GM19455 (cell line): ENCODE results near the gene TNIP1.

Experiments used
- ATAC-seq: cut with Tn5 transposase; IDR thresholded peaks from one replicate; pipeline ENCODE4 v1.9.1; 2021; ENCODE audit not compliant: unreplicated experiment

Gene TNIP1, protein sequence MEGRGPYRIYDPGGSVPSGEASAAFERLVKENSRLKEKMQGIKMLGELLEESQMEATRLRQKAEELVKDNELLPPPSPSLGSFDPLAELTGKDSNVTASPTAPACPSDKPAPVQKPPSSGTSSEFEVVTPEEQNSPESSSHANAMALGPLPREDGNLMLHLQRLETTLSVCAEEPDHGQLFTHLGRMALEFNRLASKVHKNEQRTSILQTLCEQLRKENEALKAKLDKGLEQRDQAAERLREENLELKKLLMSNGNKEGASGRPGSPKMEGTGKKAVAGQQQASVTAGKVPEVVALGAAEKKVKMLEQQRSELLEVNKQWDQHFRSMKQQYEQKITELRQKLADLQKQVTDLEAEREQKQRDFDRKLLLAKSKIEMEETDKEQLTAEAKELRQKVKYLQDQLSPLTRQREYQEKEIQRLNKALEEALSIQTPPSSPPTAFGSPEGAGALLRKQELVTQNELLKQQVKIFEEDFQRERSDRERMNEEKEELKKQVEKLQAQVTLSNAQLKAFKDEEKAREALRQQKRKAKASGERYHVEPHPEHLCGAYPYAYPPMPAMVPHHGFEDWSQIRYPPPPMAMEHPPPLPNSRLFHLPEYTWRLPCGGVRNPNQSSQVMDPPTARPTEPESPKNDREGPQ

DNA sequence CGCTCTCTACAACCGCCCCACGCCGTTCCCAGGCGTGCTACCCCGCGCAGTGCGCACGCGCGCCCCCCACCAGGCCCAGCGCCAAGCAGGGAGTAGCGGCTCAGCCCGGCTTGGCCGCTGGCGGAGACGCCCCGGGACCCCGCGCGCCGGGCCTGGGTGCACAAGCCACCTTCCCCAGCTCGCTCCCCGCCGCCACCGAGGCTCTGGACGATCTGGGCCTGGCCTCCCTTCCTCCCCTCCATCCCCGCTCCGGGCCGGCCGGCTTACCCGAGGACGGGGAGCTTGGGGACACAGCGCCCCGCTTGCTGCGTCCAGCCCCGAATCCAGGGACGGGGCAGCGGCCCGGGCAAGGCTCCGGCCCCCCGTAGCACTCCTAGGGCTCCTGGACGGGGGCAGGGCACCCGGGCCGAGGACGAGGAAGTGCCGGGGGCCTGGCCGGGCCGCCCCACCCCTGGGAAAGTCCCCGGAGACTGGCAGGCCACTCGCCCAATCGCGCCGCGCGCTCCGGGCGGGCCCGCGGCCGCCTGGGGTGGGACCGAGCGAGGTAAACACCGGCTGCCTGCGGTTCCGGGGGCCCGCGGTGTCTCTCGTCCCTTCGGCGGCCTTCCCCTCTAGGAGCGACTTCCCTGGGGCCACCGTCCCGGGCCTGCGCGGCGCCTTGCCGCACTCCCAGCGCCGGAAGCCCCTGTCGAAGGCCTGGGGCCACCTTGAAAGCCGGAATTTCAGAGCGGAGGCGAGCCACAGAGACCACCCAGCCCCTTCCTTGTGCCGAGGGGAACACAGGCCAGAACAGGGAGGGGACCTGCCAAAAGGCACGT, at the start of gene TNIP1:
Gene TNIP1, minus strand, starts transcription at position 422 of the 818 bp plus-strand sequence. CDS start 15,939 bp downstream, outside the sequence.
- ATAC-seq: peak; percentile 77

DNA sequence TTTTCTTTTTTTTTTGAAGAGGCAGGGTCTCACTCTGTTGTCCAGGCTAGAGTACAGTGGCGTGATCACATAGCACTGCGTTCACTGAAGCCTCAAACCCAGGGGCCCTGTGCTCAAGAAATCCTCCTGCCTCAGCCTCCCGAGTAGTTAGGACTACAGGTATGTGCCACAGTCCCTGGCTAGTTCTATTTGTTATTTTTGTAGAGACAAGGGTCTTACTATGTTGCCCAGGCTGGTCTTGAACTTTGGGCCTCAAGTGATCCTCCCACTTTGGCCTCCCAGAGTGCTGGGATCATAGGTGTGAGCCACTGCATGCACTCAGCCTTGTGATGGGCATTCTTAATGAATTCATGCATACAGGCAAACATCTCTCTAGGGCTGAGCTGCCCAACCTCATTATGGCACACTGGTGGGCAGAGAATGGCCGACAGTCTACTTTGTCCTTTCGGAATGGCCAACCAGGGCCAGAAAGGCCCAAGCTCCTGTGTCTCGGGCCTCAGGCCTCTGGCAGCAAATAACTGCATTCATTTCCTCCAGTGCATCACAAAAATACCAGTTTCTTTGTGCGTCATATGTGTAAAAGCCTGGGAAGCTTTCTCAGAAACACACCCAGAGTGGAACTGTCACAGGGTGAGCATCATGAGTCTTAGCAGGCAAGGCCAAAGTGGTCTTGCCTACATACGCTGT, 49.5 kb upstream of the TNIP1 start:
- ATAC-seq: no peak

DNA sequence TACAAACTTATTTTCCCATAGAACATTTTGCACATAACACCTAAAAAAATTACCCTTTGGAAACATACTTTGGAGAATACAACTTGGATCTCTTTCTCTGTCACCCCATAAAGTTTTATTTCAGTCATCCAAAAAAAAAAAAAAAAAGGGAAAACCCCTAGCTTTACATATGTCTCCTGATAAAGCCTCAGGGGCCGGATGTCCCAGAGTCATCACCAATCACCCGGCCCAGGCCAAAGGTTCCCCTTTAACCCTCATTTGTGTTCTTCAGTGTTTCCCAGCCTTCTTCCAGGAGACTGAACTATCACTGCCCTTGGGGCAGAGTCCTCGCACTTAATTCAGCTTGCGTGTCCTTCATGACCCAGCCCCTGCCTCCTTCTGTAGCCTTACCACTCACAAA, 48.0 kb upstream of the TNIP1 start:
- no peak for ATAC-seq

DNA sequence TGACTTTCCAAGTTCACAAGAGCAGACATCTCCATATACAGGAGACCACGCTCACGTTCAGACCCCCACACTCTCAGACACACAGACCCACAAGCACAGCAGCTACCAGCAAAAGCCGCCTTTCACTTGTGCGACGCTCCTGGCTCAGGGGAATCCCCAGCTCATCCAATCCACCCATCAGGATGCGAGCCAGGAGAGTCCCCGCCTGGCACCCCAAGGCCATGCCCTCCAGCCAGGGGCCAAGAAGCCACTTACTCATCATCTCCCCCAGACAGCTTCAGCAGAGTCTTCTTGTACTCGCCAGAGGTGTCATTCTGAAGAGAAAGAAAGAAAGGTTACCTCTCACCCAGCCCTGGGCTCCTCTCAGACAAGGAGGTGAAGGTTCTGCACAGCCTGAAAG, 47.1 kb upstream of the TNIP1 start:
- no peak for ATAC-seq

DNA sequence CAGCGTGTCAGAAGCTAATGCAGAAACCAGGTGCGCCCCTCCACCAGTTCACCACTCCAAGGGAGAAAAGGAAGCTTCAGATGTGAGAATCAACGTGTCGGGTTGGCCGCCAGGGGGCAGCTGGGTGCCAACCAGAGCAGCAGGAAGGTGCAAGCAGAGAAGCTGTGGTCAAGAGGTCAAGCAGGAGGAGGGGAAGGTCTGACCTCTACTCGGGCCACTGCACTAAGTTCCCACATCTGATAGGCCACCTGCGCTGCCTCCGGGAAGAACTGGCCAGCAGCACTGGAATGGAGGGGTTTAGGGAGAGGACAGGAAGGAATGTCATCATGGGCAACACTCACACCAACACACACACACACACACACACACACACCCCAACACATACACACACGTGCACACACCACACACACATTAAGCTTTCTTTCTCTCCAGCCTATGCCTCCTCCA, 45.4 kb upstream of the TNIP1 start:
- ATAC-seq: peak; percentile 32

DNA sequence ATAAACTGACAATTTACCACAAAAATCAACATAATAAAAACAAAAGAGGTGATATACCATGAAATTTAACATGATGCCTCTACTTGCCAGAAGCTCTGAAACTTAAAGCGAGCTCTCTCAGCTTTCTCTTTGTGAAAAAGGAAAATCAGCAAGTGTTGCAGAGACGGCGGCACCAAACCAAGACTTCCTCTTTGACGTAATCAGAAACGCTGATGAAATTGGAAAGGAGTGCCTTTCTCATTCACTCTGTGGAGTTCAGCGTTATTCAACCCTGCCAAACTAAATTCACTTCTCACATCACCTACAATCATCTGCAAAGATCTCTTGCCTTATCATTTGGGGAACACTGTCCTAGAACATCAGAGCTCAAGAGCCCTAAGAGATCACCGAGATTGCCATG, 44.6 kb upstream of the TNIP1 start:
- ATAC-seq: no peak

DNA sequence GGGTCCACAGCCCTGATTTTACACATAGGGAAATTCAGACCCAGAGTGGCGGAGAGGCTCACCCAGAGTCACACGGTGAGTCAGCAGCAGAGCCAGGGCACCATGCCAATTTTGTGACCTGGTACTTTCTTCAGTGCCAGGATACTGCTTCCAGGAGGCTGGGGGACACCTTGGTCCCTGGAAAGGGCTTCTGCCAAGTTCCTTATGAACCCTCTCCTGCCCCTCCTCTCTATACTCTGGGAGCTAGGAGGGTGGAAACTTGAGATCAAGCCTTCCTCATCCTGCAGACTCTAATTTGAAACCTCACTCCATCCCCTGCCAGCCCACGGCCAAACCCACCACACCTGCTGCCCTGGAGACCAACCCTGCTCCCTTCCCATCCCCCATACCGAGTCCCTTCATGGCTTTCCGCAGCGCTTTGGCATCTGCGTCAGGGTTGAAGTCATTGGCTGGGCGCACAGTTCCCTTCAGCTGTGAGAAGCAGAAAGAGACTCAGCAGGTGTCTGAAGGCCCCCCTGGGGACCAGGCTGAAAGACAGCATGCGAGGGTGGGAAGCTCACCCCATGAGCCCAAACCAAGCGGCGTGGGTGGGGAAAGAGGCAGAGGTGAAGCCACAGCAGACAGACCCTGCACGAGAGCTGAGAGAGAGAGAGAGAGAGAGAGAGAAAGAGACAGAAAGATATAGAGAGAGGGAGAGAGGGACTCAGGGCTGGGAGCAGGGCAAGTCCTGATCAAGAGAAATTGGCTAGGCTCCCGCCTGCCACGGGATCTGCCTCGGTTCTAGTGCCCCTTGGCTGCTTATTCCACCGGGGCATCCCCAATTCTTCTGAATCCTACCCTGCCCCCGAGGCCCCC, 43.3 kb upstream of the TNIP1 start:
- peak; percentile 80 for ATAC-seq

DNA sequence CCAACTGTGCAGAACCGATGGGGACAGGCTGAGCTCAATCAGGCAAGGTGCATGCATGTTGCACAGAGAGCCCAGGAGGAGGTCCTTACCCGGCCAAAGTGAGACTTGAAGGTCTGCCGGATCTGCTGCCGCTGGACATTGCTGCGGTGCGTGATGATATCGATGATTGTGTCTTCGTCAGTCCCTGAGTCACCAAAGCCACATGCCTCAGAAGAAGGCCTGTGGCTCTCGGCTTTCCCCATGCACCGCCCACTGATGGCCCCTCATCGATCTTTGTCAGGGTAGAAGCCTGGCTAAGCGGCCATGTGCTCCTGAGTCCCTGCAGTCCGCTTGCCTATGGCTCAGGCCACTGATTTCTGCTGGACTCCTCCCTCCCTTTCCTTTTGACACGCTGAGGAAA, 42.0 kb upstream of the TNIP1 start:
- ATAC-seq: no peak

DNA sequence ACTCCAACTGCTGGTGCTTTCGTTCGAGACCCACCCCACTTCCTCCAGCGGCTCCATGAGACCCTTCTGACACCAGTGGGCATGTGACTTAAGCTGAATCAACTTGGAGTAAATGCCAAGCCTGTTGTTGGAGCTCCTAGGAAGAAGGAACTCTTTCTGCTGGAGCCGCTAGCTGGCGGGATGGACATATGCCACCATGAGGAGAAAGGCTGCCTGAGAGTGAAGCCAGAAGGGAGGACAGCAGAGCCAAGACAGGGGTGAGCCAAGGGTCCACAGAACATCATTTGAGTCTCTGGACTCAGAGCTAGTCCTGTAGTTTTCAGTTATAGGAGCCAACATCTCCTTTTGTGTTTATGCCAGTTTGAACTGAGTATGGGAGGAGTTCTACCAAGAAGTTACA, 40.8 kb upstream of the TNIP1 start:
- no peak for ATAC-seq

DNA sequence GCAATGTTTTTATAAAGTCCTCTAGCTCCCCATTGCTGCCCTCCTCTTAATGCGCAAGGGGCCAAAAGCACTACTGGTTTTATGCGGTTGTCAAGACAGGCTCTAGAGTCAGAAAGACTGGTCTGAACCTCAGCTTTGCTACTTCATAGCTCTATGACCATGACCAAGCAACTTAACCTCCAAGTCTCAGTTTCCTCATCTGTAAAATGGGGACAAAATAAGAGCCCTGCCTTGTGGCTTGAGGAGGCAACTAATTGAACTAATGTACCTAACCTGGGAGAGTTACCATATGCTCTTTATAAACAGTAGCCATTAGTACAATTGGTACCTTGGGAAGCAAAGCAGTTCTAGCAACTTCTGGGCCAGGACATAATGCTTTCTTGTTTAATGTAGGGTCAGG, 40.3 kb upstream of the TNIP1 start:
- ATAC-seq: no peak

DNA sequence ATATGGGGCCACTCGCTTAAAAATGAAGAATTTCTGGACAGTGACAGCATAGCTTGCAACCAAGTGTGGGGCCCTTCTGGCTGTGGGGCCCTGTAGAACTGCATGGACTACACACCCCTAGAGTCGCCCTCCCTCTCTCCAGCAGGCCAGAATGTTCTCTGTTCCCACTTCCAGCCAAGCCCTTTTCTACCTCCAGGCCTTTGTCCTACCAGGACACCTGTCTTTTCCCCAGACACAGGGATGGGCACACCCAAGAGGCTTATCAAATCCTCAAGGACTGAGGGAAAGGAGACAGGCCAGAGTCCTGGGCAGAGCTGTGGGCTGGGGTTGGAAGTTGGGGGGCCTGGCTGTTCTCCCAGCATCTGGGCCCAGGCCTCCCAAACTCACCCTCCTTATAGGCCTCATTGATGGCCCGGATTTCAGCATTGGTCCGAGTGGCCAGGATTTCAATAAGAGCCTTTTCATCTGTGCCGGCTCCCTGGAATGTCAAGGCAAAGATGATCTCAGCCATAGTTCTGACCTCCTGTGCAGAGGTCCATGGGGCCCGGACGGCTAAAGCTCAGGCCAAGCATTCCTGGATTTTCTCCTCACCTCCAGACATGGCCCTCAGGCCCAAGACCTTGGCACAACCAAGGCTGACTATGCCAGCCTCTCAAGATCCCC, 38.2 kb upstream of the TNIP1 start:
- no peak for ATAC-seq

DNA sequence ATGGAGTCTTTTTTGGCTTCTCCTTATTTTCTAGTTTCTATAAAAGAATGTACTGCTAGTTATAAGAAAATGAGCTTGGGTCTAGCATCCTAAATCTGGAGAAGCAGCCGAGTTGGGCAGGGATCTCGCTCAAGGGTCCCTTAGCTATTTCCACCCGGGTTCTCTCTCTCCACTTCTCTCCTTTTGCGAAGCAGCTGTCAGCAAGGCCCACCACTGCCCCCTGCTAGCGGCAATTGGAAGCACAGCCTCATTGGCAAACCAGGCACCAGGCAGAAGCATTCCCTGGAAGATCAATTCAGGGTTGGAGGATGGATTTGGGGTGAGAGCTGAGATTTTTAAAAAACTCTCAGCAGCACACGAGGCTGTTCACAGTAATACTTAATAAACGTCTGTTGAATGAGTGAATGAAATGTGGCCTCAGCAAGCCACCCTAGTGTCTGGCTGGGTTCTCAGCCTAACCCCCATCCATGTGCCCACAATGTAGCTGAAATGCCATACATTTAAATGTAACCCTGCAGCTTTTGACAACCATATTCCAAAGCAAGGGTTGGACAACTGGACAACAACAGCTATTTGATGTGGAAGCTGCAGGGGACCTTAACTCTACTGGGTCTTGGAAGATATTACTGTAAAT, 34.6 kb upstream of the TNIP1 start:
- ATAC-seq: no peak

DNA sequence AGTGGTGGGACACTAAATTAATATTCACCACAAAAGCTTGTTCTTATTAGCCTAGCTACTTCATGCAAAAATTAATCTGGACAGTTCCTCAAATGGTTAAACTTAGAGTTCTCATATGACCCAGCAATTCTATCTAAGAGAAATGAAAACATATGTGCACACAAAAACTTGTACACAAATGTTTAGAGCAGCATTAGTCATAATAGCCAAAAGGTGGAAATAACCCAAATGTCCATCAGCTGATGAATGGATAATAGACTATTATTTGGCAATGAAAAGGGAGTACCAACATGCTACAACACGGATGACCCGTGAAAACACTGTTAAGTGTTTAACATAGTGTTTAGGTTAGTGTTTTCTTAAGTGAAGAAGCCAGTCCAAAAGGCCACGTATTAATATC, 32.8 kb upstream of the TNIP1 start:
- ATAC-seq: no peak

DNA sequence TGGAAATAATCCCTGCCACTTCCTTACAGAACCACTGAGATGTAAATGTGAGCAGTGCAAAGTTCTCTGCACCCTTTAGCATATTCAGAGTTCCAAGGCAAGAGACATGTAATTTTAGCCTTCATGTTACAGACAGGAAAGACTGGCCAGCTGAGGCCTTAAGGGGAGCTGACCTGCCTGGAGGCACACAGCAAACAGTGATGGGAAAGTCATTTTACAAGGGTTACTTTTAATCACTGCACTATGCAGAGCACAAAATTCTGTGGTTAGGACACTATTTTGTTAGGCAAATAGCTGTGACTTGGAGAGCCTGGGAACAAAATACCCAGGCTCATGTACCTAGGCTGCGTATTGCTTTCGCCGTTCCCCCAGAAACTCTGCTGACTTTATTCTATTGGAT, 30.2 kb upstream of the TNIP1 start:
- ATAC-seq: no peak

DNA sequence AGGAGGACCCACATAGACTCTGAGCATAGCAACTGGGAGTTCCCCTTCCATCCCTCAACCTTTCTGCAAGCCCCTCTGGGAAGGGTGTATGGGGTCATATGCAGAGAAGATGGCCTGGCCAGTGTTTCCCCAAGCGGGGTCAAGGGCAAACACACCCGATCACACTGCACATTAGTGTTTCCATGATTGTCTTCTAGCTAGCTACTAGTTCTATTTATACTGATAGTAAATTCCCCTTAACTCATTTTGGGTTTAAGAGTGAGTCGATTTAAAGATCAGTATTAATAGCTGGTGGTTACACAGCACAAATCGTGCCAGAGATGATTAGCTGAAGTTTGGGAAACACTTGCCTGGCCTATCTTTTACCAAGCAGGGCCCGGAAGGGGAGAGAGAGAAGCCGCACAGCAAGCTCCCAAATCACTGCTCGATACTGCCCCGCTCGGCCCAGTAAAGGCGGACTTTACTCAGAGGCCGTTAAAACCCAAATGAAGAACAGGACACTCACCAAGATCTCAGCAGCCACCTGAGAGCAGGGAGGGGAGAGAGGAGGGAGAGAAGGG, 29.4 kb upstream of the TNIP1 start:
- no peak for ATAC-seq

DNA sequence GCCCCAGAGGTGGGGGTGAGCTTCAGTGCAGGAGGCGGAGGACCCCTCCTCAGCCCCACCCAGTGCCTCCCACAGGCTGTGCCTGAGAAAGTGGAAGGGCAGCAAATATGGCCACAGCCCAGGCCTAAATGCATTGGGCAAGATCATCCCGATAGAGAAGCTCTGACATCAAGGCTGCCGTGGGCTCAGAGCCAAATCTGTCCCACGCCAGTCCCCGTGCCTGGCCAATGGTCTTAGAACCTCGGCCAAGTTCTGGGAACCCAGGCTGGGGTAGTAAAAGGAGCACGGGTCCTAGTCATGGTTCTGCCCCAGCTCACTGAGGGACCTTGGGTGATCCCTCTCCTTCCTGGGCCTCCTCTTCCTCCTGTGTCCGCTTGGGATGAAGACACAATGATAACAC, 27.7 kb upstream of the TNIP1 start:
- ATAC-seq: no peak

DNA sequence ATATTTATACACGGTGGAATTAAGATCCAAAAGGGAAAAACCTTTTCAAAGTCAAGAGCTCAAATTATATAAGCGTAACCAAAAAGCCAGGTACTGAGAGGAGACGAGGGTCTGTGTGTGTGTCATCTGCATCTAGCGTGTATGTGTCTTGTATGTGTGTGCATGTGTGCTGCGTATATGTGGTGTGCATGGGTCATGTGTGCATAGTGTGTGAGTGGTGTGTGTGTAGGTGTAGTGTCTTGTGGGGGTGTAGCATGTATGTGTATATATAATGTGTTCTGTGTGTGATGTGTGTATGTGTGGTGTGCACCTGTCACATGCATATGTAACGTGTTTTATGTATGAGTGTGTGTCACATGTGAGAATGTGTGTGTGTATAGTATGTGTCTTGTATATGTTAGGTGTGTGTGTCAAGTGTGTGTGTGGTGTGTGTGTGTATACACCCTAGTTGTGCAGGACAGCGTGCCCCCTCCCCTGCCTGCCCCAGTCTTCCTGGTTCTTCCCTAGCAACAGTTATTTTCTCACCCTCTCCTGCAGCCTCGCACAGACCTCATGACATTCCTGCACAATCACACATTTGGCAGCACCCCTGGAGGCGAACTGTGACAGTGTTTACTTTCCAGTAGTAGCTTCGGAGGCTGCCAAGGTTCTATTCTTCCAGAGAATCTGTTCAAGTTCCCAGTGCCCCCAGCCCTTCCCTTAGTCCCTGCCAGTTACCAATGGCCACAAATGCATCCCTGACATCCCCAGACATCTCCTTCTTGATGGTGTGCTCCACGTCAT, 27.1 kb upstream of the TNIP1 start:
- no peak for ATAC-seq

DNA sequence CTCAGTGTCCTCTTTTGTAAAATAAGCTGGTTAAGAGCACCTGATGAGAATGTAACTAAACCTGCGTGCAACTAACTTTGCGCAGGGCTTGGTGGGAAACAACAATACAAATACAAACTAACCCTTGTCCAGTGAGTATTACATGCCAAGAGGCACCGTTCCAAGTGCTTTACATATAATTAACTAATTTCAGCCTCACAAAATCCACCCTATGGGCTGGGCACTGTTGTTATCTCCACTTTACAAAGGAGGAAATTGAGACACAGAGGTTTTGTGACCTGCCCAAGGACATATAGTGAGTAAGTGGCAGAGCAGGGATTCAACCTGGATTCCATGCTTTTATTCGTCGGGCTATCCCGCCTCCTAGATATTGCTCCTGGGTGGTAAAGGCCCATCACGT, 26.2 kb upstream of the TNIP1 start:
- ATAC-seq: no peak
